Measurements from ENCODE around the gene MAST4.

GRCh38 chr5:66742896-66743247 lies 146.7 kb downstream of the MAST4 start:
- no peak for TF ChIP-seq CTCF (tag by site-specific recombination; IDR thresholded peaks at IDR 0.05)
- no peak for TF ChIP-seq ZNF37A (tag by site-specific recombination; IDR thresholded peaks at IDR 0.05)
- TF ChIP-seq ZNF274 (IDR thresholded peaks at IDR 0.05; ENCODE audit: low read length): no peak
- no peak for TF ChIP-seq ZNF274 (tag by site-specific recombination; IDR thresholded peaks at IDR 0.05; ENCODE audit: borderline replicate concordance)
- TF ChIP-seq KLF16 (tag by site-specific recombination; IDR thresholded peaks at IDR 0.05): no peak
